Ovary (tissue), 3 donors: ENCODE data around the gene ROBO1.

Experiments used
- EP300 ChIP-seq: sonication (generic); formaldehyde crosslinking; IDR thresholded peaks from one replicate; pipeline ENCODE4 v1.6.1; 2017; ENCODE audit warnings: antibody characterized with exemption
- POLR2A ChIP-seq: fragments of 450-650 bp; IDR thresholded peaks from one replicate; pipeline ENCODE4 v1.6.1; 2017; ENCODE audit warnings: antibody characterized with exemption, mild to moderate bottlenecking, moderate library complexity
- TF ChIP-seq, protein P1 (sequence below), 3 donors: fragments of 450-650 bp in 2 of 3; fragments of 200-600 bp in 1 of 3; IDR thresholded peaks; one replicate each; pipeline versions ENCODE4 v1.5.1 to v1.8.0; 2016 to 2022; ENCODE audit warnings: antibody characterized with exemption in 3 of 3, mild to moderate bottlenecking in 1 of 3
- donor health status: DM: no; HTN: no; CAD: no.

DNA sequence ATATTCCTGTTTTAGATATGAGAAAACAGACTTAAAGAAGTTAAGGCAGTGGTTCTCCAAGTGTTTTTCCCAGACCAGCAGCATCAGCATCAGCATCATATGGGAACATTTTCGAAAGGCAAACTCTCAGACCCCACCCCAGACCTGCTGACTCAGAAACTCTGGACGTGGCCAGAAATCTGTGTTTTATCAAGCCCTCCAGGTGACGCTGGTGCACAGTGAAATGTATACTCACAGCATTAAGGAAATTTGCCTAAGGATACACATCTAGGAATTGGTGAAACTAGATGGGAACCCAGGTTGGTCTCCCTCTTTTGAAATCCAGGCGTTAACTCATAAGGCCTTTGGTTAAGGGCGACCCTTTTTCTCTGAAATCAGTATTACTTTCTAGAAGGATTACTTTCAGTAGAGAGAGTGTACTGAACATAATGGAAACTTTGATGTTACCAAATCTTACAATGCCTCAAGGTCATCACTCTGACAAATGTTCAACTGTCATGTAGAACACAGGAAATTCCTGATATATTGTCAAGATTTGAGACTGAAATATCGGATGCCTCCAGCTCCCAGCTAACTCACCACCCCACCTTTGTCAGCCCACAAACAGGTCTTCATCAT is 910.2 kb downstream of the ROBO1 start:
- TF ChIP-seq POLR2A (no peak), EP300 (no peak)
- TF ChIP-seq, protein P1, sequence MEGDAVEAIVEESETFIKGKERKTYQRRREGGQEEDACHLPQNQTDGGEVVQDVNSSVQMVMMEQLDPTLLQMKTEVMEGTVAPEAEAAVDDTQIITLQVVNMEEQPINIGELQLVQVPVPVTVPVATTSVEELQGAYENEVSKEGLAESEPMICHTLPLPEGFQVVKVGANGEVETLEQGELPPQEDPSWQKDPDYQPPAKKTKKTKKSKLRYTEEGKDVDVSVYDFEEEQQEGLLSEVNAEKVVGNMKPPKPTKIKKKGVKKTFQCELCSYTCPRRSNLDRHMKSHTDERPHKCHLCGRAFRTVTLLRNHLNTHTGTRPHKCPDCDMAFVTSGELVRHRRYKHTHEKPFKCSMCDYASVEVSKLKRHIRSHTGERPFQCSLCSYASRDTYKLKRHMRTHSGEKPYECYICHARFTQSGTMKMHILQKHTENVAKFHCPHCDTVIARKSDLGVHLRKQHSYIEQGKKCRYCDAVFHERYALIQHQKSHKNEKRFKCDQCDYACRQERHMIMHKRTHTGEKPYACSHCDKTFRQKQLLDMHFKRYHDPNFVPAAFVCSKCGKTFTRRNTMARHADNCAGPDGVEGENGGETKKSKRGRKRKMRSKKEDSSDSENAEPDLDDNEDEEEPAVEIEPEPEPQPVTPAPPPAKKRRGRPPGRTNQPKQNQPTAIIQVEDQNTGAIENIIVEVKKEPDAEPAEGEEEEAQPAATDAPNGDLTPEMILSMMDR (IDR thresholded peaks at IDR 0.05) = no peak
